DND-41 (cell line): Measurements from ENCODE around the gene PITPNM2.

ENCODE experiments used
- ATAC-seq: fragments of 200-7000 bp; cut with Tn5 transposase; 3 replicates; pipeline ENCODE4 v1.9.1; 2021; ENCODE audit warnings: low read depth; ENCODE audit not compliant: insufficient read depth
- DNase-seq: peaks from one replicate; pipeline ENCODE4 v3.0.0-alpha.2; 2020
- H2AFZ ChIP-seq: 2 replicates; pipeline ENCODE4 v1.6.0; 2012; ENCODE audit warnings: low read depth, low read length
- H3K27ac ChIP-seq: 2 replicates; pipeline ENCODE4 v1.5.1; 2012; ENCODE audit warnings: low read length, inconsistent platforms
- H3K27me3 ChIP-seq: fragments of 200-600 bp; sonication (generic); 2 replicates; pipeline ENCODE4 v1.6.0; 2012; ENCODE audit warnings: low read length, mild to moderate bottlenecking, inconsistent platforms; ENCODE audit not compliant: insufficient read depth, poor library complexity
- H3K36me3 ChIP-seq: 2 replicates; pipeline ENCODE4 v1.5.1; 2012; ENCODE audit warnings: low read length, inconsistent platforms; ENCODE audit not compliant: insufficient read depth
- H3K4me1 ChIP-seq: 2 replicates; pipeline ENCODE4 v1.5.1; 2012; ENCODE audit warnings: mild to moderate bottlenecking, low read length; ENCODE audit not compliant: insufficient read depth
- H3K4me2 ChIP-seq: 2 replicates; pipeline ENCODE4 v1.6.0; 2012; ENCODE audit warnings: mild to moderate bottlenecking, moderate library complexity, low read length, inconsistent platforms; ENCODE audit not compliant: insufficient read depth
- H3K4me3 ChIP-seq, 2 experiments: fragments of 200-600 bp in 1 of 2; shearing (Covaris generic) in 1 of 2; 2 replicates each; pipeline ENCODE4 v1.5.1; 2012 to 2016; ENCODE audit warnings: inconsistent platforms in 2 of 2, low read length in 2 of 2, mild to moderate bottlenecking in 2 of 2, low read depth in 1 of 2, moderate library complexity in 1 of 2
- H3K79me2 ChIP-seq: 2 replicates; pipeline ENCODE4 v1.6.0; 2012; ENCODE audit warnings: low read length, inconsistent platforms; ENCODE audit not compliant: insufficient read depth
- H3K9ac ChIP-seq: 2 replicates; pipeline ENCODE4 v1.6.0; 2012; ENCODE audit warnings: low read depth, mild to moderate bottlenecking, inconsistent platforms, low read length, moderate library complexity
- H3K9me3 ChIP-seq: 2 replicates; pipeline ENCODE4 v1.5.1; 2012; ENCODE audit warnings: low read length, moderate library complexity, mild to moderate bottlenecking, inconsistent platforms; ENCODE audit not compliant: insufficient read depth, severe bottlenecking
- H4K20me1 ChIP-seq: 2 replicates; pipeline ENCODE4 v1.6.0; 2012; ENCODE audit warnings: low read length; ENCODE audit not compliant: insufficient read depth
- EZH2 ChIP-seq: IDR thresholded peaks from 3 replicates; pipeline ENCODE4 v1.6.1; 2012; ENCODE audit warnings: borderline replicate concordance, low read depth, mild to moderate bottlenecking, moderate library complexity, low read length, inconsistent platforms; ENCODE audit not compliant: severe bottlenecking
- TF ChIP-seq, protein P1 (sequence below): IDR thresholded peaks from 2 replicates; pipeline ENCODE4 v1.5.1; 2012; ENCODE audit warnings: borderline replicate concordance, low read length, moderate library complexity, mild to moderate bottlenecking; ENCODE audit not compliant: poor library complexity, severe bottlenecking; ENCODE audit errors: extremely low read depth

Gene PITPNM2

DNA sequence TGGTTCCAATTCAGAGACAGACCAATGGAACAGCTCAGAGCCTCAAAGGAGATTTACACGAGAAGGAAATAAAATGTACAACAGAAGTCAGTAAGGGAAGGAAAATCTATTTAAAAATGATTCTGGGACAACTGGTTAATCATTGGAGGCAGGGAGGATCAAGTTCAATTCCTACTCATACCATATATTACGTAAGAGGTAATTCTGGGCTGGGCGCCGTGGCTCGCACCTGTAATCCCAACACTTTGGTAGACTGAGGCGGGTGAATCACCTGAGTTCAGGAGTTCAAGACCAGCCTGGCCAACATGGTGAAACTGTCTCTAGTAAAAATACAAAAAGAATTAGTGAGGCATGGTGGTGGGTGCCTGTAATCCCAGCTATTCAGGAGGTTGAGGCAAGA is 36.7 kb upstream of the PITPNM2 start:
- ATAC-seq (no peak), DNase-seq (no peak)
- H2AFZ ChIP-seq: no peak overlapping the region
- H3K4me3 ChIP-seq: no peak overlapping the region
- H3K9ac ChIP-seq: no peak overlapping the region
- H3K4me2 ChIP-seq: no peak overlapping the region
- no peaks in the 10 kb centered on the region for H3K9me3 ChIP-seq
- no peaks in the 10 kb centered on the region for H3K27me3 ChIP-seq
- TF ChIP-seq EZH2: no peak
- TF ChIP-seq, protein P1, sequence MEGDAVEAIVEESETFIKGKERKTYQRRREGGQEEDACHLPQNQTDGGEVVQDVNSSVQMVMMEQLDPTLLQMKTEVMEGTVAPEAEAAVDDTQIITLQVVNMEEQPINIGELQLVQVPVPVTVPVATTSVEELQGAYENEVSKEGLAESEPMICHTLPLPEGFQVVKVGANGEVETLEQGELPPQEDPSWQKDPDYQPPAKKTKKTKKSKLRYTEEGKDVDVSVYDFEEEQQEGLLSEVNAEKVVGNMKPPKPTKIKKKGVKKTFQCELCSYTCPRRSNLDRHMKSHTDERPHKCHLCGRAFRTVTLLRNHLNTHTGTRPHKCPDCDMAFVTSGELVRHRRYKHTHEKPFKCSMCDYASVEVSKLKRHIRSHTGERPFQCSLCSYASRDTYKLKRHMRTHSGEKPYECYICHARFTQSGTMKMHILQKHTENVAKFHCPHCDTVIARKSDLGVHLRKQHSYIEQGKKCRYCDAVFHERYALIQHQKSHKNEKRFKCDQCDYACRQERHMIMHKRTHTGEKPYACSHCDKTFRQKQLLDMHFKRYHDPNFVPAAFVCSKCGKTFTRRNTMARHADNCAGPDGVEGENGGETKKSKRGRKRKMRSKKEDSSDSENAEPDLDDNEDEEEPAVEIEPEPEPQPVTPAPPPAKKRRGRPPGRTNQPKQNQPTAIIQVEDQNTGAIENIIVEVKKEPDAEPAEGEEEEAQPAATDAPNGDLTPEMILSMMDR: no peak
- no peaks in the 10 kb centered on the region for H4K20me1 ChIP-seq
- H3K4me1 ChIP-seq: no peaks in the 10 kb centered on the region
- no peaks in the 10 kb centered on the region for H3K79me2 ChIP-seq
- peaks cover 77% of the 10 kb centered on the region for H3K36me3 ChIP-seq
- no peak overlapping the region for H3K27ac ChIP-seq

DNA sequence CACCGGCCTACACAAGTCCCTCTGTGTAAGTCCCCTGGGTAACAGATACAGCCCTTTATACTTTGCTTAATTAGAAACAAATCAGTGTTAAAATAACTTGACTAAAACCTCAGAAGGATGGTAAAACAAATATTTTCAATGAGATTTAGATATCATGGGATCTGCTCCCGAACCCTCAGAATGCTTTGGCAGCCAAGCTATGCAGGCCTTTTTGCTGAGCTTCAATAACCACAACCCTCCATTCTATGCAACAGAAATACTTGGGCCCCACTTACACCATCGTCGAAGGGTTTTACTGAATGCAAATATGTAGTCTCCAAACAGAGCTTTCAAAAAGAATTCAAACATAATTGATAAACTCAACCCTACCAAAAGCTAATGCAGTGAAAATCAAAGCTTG is 29.3 kb upstream of the PITPNM2 start:
- Histone ChIP-seq H3K27ac (no peak overlapping the region), H3K9ac (no peak overlapping the region), H3K9me3 (no peaks in the 10 kb centered on the region), H4K20me1 (no peaks in the 10 kb centered on the region), H2AFZ (no peak overlapping the region), H3K36me3 (peaks cover 76% of the 10 kb centered on the region), H3K79me2 (no peaks in the 10 kb centered on the region), H3K4me2 (no peak overlapping the region), H3K4me3 (no peak overlapping the region), H3K27me3 (no peaks in the 10 kb centered on the region), H3K4me1 (no peaks in the 10 kb centered on the region)
- TF ChIP-seq, protein P1: no peak
- no peak for TF ChIP-seq EZH2
- DNase-seq: no peak
- no peak for ATAC-seq

DNA sequence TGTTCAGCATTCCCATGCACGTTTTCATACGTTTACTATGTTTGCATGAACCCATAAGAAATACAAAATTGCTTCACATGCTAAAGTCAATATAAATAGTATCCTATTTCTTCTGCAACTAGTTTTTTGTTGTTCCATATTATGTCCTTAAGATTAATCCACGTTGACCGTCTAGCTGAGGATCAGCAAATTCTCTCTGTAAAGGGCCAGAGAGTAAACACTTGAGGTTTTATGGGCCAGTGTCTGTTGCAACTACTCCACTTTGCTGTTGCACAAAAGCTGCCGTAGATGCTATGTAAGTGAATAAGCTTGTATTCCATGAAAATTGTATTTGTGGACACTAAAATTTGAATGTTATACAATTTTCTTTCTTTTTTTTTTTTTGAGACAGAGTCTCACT is 21.1 kb upstream of the PITPNM2 start:
- Histone ChIP-seq H4K20me1 (no peaks in the 10 kb centered on the region), H2AFZ (no peak overlapping the region), H3K27me3 (no peaks in the 10 kb centered on the region), H3K9ac (no peak overlapping the region), H3K4me1 (no peaks in the 10 kb centered on the region), H3K9me3 (no peaks in the 10 kb centered on the region), H3K79me2 (no peaks in the 10 kb centered on the region), H3K36me3 (peaks cover 65% of the 10 kb centered on the region), H3K4me2 (no peak overlapping the region), H3K4me3 (no peak overlapping the region), H3K27ac (no peak overlapping the region)
- TF ChIP-seq EZH2: no peak
- TF ChIP-seq, protein P1: no peak
- DNase-seq: no peak
- no peak for ATAC-seq

DNA sequence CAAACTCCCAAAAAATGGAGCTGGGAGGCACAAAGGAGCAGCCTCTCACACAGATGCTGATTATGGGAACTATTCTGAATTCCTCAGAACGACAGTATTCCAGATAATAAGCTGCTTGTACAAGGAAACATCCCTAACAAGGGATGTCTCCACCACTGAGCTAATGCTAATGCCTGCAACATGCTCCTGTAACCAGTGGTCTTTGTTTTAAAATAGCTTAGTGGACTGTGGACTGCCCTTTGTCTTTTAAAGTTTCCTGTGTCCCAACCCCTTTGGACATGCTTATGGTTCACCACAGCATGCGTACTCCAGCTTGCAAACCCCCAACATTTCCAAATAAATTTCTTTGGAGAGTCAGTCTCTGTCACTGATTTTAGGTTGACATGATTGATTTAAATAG is 16.4 kb upstream of the PITPNM2 start:
- Histone ChIP-seq H3K36me3 (peaks cover 71% of the 10 kb centered on the region), H3K9me3 (no peaks in the 10 kb centered on the region)

More for the DNA sequence above, 16.4 kb upstream of the PITPNM2 start:
- Histone ChIP-seq H2AFZ (no peak overlapping the region), H3K79me2 (no peaks in the 10 kb centered on the region), H3K4me3 (no peak overlapping the region), H3K4me1 (no peaks in the 10 kb centered on the region), H3K4me2 (no peak overlapping the region), H4K20me1 (no peaks in the 10 kb centered on the region), H3K9ac (no peak overlapping the region), H3K27me3 (no peaks in the 10 kb centered on the region), H3K27ac (no peak overlapping the region)
- TF ChIP-seq EZH2: no peak
- TF ChIP-seq, protein P1: no peak
- no peak for ATAC-seq
- no peak for DNase-seq
